ENCODE measurements around the gene ARVCF.
"Not testable (repeated sequence)": the region's sequence is repeated elsewhere in the genome, so short reads cannot be mapped to it uniquely, and the experiment has no call there.

ARVCF gene

DNA sequence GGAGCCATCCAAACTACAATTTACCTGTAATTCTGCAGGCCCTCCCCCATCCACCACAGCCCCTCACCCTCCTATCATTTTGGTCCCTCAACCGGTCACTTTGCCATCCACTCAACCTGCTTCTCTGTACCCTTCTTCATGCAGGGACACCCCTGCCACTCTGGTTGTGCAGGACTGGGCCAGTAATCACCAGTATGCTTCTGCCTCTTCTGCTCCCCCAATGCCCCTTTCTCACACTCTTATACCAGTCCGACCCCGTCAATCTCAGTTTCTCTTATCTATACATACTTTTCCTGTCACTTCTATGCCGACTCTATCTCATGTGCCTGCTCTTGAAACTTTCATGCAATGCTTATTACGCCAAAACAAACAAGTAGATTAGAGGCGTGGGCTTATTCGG is 80.1 kb downstream of the ARVCF start:
- H3K4me3 ChIP-seq (replicated peaks in 1 of 2; ENCODE audit: low read depth in 2 of 2, low read length in 2 of 2) = no peak overlapping the region
- DNase-seq (ENCODE audit: low read depth in 2 of 2) = no peak
- TF ChIP-seq, protein P1, sequence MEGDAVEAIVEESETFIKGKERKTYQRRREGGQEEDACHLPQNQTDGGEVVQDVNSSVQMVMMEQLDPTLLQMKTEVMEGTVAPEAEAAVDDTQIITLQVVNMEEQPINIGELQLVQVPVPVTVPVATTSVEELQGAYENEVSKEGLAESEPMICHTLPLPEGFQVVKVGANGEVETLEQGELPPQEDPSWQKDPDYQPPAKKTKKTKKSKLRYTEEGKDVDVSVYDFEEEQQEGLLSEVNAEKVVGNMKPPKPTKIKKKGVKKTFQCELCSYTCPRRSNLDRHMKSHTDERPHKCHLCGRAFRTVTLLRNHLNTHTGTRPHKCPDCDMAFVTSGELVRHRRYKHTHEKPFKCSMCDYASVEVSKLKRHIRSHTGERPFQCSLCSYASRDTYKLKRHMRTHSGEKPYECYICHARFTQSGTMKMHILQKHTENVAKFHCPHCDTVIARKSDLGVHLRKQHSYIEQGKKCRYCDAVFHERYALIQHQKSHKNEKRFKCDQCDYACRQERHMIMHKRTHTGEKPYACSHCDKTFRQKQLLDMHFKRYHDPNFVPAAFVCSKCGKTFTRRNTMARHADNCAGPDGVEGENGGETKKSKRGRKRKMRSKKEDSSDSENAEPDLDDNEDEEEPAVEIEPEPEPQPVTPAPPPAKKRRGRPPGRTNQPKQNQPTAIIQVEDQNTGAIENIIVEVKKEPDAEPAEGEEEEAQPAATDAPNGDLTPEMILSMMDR (IDR thresholded peaks at IDR 0.05; ENCODE audit: low read depth, low read length) = no peak

DNA sequence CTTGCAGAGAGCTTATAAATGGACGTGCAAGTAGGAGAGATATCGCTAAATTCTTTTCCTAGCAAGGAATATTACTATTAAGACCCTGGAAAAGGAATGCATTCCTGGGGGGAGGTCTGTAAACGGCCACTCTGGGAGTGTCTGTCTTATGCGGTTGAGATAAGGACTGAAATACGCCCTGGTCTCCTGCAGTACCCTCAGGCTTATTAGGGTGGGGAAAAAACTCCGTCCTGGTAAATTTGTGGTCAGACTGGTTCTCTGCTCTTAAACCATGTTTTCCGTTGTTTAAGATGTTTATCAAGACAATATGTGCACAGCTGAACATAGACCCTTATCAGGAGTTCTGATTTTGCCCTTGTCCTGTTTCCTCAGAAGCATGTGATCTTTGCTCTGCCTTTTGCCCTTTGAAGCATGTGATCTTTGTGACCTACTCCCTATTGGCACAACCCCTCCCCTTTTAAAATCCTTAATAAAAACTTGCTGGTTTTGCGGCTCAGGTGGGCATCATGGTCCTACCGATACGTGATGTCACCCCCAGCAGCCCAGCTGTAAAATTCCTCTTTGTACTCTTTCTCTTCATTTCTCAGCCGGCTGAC is 81.4 kb downstream of the ARVCF start:
- not testable (repeated sequence) for H3K4me3 ChIP-seq (replicated peaks in 1 of 2; ENCODE audit: low read depth in 2 of 2, low read length in 2 of 2); DNase-seq (ENCODE audit: low read depth in 2 of 2)

DNA sequence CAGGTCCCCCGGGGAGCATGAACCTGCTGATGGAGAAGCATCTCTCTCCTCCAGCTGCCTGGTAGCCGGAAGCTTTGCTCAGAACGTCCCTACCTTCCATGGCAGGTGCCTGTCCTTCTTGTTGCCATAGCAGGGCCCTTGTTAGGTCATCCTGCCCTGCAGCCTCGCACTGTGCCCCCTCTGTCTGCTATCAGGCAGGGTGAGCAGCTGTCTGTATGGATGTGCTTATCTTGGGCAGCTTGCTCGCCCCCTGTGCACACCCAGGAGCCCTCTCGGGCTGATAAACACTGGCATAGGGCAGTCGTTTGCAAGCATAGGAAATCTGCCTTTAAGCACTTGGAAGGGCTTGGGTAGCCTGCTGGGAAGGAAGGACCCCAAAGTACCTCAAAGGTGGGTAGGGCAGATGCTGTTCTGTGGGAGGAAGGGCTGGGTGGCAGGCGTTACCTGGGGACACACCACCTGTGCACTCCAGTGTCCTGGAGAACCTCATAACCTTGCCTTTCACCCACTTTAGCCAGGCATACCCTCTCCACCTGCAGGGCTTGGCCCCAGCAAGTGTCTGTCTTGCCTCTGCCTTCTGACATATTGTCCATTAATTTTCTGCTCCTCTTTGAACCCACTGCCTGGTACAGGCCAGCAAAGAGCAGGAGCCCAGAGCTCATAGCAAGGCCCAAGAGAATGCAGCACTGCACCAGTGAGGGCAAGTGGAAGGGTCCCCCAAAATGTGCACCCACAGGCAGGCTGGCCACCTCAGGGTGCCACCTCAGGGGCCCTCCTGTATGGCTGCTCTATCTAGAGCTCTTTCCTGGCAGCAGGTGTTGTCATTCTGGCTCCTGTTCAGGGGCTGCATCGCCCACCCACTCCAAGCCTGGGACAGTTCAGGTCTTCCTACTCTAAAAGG is 83.0 kb downstream of the ARVCF start:
- TF ChIP-seq, protein P1 (IDR thresholded peaks at IDR 0.05; ENCODE audit: low read depth, low read length) = no peak
- H3K4me3 ChIP-seq (replicated peaks in 1 of 2; ENCODE audit: low read depth in 2 of 2, low read length in 2 of 2) = no peak overlapping the region
- no peak for DNase-seq (ENCODE audit: low read depth in 2 of 2)

DNA sequence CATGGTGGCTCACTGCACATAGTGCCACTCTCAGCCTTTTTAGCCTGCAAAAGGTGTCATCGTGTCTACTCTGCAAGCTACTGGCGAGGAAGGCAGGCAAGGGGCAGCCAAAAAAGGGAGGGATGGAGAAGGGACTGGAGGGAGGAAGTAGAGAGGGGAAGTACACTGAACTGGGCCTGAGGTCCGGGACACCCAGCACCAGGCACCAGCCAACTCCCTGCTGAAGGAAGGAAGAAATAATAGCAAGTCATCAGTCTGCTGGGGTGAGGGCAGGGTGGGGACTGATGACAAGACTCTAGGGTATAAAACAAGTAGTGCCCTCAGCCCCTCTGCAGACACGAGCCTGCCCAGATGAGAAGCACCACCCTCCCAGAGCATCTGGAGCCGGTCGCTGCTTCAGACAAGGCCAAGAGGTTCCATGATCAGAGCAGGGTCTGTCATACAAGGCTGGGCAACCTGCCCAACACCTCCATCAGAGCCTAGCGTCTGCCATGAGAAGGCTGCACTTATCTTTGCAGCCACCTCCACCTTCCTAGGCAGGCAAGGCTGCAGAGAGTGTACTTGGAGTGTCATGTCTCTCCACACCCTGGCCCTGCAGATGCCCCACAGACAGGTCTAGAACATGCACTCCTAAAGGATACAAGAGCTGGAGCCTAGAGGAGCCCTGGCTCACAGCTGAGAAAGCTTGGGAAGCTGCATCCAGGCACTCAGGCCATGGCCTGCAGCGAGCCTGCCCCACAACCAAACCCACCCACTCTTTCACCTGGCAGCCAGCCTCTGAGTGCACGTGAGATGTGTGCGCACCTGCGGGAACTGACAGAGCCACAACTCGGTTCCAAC is 84.0 kb downstream of the ARVCF start:
- TF ChIP-seq, protein P1 (IDR thresholded peaks at IDR 0.05; ENCODE audit: low read depth, low read length) = no peak
- no peak for DNase-seq (ENCODE audit: low read depth in 2 of 2)
- no peak overlapping the region for H3K4me3 ChIP-seq (replicated peaks in 1 of 2; ENCODE audit: low read depth in 2 of 2, low read length in 2 of 2)

DNA sequence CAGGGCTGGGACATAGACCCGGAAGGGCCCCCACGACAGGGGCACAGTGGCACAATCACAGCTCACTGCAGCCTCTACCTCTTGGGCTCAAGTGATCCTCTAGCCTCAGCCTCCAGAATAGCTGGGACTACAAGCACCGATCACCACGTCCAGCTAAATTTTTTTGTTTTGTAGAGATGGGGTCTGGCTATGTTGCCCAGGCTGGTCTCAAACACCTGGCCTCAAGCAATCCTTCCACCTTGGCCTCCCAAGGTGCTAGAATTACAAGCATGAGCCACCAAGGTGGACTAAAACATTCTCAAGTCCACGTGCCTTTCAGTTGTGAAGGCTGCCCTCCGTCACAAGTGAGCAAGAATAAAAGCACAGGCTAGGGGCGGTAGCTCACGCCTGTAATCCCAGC is 85.1 kb downstream of the ARVCF start:
- H3K4me3 ChIP-seq (replicated peaks in 1 of 2; ENCODE audit: low read depth in 2 of 2, low read length in 2 of 2) = no peak overlapping the region
- TF ChIP-seq, protein P1 (IDR thresholded peaks at IDR 0.05; ENCODE audit: low read depth, low read length) = no peak
- no peak for DNase-seq (ENCODE audit: low read depth in 2 of 2)

DNA sequence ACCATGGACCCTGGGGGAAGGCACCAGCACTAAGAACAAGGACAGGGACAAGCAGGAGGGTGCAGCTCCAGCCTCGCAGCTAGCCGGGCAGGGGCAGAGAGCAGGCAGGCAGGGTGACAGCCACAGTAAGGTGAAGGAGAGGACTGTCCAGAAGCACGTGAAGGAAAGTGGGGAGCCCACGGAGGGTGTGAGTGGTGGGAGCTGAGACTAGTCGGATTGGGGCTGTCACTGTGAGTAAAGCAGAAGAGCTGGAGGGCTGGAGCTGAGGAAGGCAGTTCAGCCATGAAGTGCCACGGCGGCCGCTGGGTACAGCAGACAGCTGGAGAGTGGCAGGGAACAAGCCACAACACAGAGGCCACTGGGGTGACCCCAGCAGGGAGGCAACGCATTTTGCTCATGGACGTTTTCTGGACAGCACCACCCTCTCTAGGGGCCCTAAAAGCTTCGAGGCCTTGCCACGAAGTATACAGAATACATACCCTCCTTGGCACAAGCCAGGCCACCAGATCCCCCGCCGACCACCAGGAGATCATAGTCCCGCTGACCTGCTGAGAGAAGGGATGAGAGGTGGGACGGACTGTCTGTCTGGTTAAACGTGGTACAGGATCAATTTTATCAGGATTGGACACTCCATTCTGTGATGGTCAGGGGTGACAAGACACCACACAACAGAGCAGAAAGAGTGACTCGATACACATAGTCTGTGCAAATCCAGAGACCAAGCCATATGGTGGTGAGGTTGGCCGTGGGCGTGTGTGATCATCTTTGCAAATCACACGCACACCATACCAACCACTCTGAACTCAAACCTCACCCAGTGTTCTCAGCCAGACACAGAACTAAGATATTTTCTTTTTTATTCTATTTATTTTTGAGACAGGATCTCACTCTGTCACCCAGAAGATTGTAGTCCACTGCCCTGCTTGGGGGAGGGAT is 85.8 kb downstream of the ARVCF start:
- TF ChIP-seq, protein P1 (IDR thresholded peaks at IDR 0.05; ENCODE audit: low read depth, low read length) = no peak
- DNase-seq (ENCODE audit: low read depth in 2 of 2) = no peak
- no peak overlapping the region for H3K4me3 ChIP-seq (replicated peaks in 1 of 2; ENCODE audit: low read depth in 2 of 2, low read length in 2 of 2)

Measured in cardiac fibroblast (primary cell).